GM19324 (cell line): ENCODE data around the gene GRID1.

Source experiments
- ATAC-seq: cut with Tn5 transposase; IDR thresholded peaks from one replicate; pipeline ENCODE4 v1.9.1; 2021; ENCODE audit warnings: mild to moderate bottlenecking, moderate library complexity; ENCODE audit not compliant: unreplicated experiment, low FRiP score

GRID1 gene

GRCh38 chr10:86371116-86371515, 4.5 kb upstream of the GRID1 start:
- ATAC-seq = no peak

DNA sequence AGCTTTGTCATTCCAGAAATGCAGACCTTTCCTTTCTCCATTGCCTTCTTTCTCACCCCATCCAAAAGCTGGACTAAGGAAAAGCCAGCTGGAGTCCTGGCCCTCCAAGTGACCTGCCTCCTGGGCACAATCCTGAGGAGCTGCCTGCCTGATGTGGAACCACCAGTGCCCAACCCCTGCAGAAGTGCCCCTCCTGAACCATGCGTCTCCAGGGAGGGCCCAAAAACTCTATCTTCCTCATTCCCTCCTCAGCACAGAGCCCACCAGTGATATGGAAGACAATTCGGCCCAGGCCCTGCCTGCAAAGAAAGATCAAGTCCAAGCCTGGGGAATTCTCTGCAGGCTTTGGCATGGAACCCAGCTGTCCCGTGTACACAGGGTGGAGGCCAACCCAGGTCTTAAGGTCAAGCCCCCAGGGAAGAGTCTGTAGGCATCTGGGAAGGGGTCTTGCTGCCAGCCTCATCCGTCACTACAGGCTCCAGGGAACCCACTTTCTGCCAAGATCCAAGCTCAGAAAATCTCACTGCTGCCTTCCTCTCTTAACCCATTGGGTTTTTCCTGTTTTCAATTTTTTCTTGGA, 3.5 kb upstream of the GRID1 start:
- no peak for ATAC-seq

- ATAC-seq = no peak
Measured at GRCh38 chr10:86368987-86369386, 2.4 kb upstream of the GRID1 start.

- no peak for ATAC-seq
Measured at GRCh38 chr10:86368046-86368445, 1.5 kb upstream of the GRID1 start.

GRCh38 chr10:86367152-86367951, 757 bp upstream of the GRID1 start:
- ATAC-seq = no peak

DNA sequence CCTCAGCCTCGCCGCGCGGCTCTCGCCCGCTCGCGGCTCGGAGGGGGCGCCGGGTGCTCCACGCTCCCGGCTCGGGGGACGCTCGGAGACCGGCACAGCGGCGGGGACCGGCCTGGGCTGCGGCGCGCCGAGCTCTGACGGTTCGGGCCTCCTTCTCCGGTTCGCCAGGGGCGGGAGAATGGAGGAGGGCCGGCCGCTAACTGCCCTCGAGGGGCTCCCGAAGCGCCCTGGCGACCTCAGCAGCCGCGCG, 232 bp upstream of the GRID1 start:
- no peak for ATAC-seq

DNA sequence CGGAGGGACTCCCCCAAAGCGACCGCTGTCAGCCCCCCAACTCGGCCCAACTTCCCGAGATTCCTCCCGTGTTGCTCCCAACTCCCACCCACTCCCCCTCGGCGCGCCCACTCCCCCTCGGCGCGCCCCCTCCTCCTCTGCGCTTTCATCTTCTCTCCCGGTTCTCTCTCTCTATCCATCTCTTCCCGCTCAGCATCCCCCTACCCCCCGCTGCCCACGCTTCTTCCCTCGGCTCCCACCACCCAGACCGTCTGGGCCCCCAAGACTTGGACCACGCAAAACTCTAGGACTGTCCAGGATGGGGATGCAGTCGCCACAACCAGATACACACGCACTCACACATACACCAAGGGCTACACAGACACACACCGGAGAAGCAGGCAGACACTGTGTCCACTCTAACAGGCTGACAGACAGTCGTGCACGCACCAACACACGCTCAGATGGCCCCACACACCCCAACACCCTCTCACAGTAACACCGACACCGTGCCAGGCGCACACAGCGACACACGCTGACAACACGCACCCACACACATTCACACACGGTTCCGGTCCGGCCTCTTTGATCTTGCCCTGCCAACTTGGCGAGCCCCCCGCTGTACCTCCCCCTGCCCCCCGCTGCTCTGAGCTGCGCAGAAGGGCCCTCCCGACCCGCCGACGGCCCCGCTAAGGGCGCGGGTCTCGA, 1.1 kb downstream of the GRID1 start:
- no peak for ATAC-seq

DNA sequence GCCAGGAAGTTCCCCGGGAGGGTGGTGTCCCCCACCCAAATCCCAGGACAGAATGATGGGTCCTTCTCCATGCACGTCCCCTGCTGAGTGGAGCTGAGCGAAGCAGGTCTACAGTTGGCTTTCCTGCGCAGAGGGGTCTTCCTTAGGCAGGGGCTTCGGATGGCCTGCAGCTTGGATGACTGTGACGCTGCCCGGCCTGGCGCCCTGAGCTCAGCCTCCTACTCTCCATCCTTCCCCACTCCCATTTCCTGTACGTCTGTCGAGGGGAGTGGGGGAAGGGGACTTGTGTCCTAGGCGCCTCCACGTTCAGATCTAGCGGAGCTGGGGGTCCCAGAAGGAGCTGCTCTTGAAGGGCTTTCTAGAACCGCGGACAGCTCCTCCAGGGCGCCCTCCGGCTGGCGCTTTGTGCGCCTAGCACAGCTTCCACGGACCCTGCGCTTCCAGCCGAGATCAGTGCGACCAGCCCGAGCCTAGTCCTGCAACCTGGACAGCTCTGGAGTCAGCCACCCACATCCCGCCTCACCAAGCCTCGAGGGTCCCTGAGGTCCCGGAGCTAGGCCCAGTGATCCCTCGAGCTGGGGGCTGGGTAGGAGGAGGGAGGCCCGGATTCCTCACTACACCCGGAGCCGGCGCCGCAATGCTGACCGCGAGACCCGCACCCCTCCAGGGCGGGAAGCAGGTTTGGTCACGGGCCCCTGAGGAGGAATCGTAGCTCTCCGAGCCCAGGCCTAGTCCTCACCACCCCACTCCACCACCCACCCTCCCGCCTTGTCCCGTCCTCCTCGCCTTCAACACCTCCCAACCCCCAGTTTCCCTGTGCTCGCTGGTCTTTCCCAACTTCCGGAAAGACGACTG, 1.9 kb downstream of the GRID1 start:
- ATAC-seq = no peak

GRCh38 chr10:86363833-86364490, 2.6 kb downstream of the GRID1 start:
- no peak for ATAC-seq

- no peak for ATAC-seq
Measured at GRCh38 chr10:86363184-86363832, 3.3 kb downstream of the GRID1 start.

DNA sequence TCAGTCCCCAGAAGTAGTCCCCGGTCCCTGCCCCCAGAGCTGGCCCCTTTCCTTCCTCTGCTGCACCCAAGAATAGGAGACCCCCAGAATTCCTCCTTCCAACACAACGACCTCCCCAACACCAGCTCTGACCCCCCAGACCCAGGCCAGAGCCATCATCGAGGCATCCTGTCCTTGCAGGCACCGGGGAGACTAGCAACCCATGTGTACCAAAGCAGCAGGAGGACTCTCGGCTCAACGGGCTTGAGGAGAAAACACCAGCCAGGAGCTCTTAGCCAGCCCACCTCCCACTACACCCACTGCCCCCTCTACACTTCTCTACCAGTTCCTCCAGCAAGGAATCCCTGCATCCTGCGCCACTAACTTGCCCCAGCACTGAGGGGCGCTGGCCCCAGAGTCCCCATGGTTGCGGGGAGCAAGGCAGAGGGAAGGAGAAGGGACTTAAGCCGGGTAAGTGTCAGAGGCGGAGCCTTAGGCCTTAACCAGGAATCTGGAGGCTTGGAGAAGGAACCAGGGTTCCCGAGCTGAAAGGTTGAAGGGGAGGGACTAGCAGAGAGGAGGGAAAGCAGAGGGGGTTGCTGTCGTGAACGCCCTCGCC, 3.9 kb downstream of the GRID1 start:
- ATAC-seq = no peak

- no peak for ATAC-seq
Measured at GRCh38 chr10:86362129-86362527, 4.5 kb downstream of the GRID1 start.

DNA sequence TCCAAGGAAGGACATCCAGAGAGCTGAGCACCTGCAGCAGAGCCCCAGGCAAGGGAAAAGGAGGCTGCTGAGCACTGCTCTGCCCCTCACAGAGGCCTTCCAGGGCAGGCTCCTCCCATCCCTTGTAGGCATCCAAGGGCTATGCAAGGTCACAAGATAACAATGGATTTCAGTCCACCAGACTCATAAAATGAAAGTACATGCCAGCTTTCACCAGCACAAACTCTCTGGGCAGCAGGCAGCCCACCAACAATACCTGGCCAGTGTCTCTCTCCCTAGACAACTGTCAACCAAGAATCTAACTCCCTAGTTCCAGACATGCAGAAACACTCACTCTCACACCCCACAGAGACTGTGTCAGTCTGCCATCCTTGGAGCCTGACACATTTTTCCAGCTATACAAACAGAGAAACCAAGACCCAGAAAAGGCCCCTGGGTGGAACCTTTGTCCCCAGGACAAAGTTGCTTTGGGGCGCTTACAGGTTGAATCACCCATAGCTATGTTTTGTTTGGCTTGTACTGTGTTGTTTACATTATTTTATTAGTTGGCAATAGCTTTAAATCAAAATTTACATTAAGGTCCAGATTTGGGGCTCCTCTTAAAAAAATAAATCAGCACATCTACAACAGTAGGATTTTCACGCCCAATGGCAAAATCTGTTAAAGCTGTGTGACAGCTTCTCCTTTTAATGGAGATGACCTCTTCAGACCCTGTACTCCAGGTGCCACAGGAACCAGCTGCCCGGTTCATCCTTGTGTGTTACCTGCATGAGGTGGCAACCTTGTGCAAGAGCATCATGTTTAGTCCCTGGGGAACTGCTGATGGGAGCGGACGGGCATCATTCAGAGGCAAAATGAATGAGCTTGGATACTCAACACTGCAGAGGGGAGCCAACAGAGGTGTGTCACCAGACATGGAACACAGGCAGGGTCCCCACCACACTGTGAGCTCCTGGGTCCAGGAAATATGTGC, 5.2 kb downstream of the GRID1 start:
- ATAC-seq = no peak

DNA sequence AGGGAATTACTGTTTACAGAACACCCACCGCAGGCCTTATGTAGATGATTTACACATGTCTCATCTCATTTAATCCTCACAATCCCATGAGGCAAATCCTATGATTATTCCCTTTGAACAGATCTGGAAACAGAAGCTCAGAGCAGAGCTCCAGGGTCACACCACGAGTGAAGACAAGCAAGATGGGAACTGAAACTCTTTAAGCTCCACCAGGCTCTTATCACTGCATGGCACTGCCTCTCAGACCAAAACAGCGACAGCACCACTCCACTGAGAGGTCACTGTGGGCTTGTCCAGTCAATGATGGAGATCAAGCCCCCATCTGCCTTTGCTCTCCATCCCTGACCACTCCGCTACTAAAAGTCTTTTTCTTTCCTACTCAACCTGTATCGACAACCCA, 5.9 kb downstream of the GRID1 start:
- ATAC-seq = no peak

DNA sequence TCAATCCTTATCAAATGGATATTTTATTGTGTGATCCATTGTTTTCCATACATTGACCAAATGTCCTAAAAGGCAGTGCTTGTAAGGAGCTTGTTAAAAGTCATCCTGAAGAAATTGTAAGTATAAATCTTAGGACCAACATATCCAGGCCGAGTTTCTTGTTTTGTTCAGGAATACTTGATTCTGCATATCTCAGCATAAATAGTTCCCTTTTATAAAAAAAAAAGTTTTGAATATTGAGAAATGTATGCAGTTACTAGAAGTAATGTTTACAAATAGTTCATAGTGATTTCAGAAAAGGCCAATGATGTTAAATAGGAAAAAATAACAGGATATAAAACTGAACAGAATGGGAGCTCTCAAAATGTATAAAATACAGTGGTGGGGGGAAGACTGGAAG, 6.6 kb downstream of the GRID1 start:
- ATAC-seq = no peak

DNA sequence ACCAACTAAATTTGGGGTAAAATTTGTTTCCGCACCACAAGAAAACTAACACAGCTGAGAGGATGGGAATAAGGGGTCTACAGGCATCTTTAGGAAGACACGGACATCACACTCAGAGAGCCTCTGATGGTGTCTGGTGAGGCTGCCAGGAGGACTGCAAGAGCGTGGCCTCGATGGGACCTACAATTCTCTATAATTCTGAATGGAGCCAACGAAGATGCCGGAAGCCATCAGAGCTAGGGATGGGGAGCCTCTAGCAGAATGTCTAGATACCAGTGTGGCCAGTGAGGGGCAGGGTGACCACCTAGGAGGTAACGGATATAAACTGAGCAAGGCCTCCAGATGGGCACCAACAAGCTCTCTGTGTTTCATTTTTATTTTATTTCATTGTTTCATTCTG, 7.5 kb downstream of the GRID1 start:
- no peak for ATAC-seq

- ATAC-seq = no peak
Measured at GRCh38 chr10:86357676-86358075, 8.9 kb downstream of the GRID1 start.

- ATAC-seq = no peak
Measured at GRCh38 chr10:86357041-86357440, 9.6 kb downstream of the GRID1 start.

GRCh38 chr10:86356296-86356695, 10.3 kb downstream of the GRID1 start:
- no peak for ATAC-seq
